HEK293 (cell line): ENCODE data around the gene GABRB2.

ENCODE experiments used
- BCL11A ChIP-seq: fragments of 450-650 bp; formaldehyde crosslinking; IDR thresholded peaks from 2 replicates; pipeline ENCODE4 v1.5.1; 2016; ENCODE audit warnings: low read depth, missing biosample characterization, missing genetic modification characterization
- CTCF ChIP-seq: fragments of 450-650 bp; formaldehyde crosslinking; IDR thresholded peaks from 2 replicates; pipeline ENCODE4 v1.5.1; 2016; ENCODE audit warnings: missing biosample characterization, missing genetic modification characterization
- REST ChIP-seq: fragments of 450-650 bp; formaldehyde crosslinking; IDR thresholded peaks from 2 replicates; pipeline ENCODE4 v1.5.1; 2016; ENCODE audit warnings: missing biosample characterization, missing genetic modification characterization
- ZNF174 ChIP-seq: fragments of 450-650 bp; formaldehyde crosslinking; IDR thresholded peaks from 2 replicates; pipeline ENCODE4 v1.5.0; 2017; ENCODE audit warnings: missing biosample characterization, mild to moderate bottlenecking, missing genetic modification characterization
- ZNF302 ChIP-seq: fragments of 450-650 bp; formaldehyde crosslinking; IDR thresholded peaks from 2 replicates; pipeline ENCODE4 v1.5.1; 2016; ENCODE audit warnings: missing biosample characterization, missing genetic modification characterization, low read depth
- ZNF423 ChIP-seq: fragments of 450-650 bp; formaldehyde crosslinking; IDR thresholded peaks from 2 replicates; pipeline ENCODE4 v1.5.1; 2016; ENCODE audit warnings: missing biosample characterization, missing genetic modification characterization
- ZNF510 ChIP-seq: fragments of 450-650 bp; formaldehyde crosslinking; IDR thresholded peaks from 2 replicates; pipeline ENCODE4 v1.5.1; 2018; ENCODE audit warnings: mild to moderate bottlenecking, missing genetic modification characterization, missing biosample characterization; ENCODE audit not compliant: insufficient replicate concordance
- TF ChIP-seq, protein P1 (sequence below): fragments of 450-650 bp; formaldehyde crosslinking; IDR thresholded peaks from 2 replicates; pipeline ENCODE4 v1.5.1; 2017; ENCODE audit warnings: missing biosample characterization, missing genetic modification characterization

GRCh38 chr5:161385027-161385426, 161.5 kb downstream of the GABRB2 start:
- no peak for TF ChIP-seq ZNF302 (tag by site-specific recombination)
- TF ChIP-seq ZNF510: no peak
- TF ChIP-seq, protein P1, sequence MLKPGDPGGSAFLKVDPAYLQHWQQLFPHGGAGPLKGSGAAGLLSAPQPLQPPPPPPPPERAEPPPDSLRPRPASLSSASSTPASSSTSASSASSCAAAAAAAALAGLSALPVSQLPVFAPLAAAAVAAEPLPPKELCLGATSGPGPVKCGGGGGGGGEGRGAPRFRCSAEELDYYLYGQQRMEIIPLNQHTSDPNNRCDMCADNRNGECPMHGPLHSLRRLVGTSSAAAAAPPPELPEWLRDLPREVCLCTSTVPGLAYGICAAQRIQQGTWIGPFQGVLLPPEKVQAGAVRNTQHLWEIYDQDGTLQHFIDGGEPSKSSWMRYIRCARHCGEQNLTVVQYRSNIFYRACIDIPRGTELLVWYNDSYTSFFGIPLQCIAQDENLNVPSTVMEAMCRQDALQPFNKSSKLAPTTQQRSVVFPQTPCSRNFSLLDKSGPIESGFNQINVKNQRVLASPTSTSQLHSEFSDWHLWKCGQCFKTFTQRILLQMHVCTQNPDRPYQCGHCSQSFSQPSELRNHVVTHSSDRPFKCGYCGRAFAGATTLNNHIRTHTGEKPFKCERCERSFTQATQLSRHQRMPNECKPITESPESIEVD: no peak
- no peak for TF ChIP-seq CTCF (tag by site-specific recombination)
- no peak for TF ChIP-seq BCL11A (tag by site-specific recombination)
- no peak for TF ChIP-seq ZNF174 (tag by site-specific recombination)
- no peak for TF ChIP-seq REST
- TF ChIP-seq ZNF423: no peak
